ENCODE measurements around the gene UGGT2.

- no peak for TF ChIP-seq CTCF (IDR thresholded peaks at IDR 0.05)
- TF ChIP-seq EZH2 (IDR thresholded peaks at IDR 0.05; ENCODE audit: borderline replicate concordance, insufficient read depth, low read depth, low read length, poor library complexity, severe bottlenecking): no peak
These were observed 240.1 kb downstream of the UGGT2 start for GRCh38 chr13:95813139-95813538.
